C4-2B (cell line): Measurements from ENCODE around the gene ZNF559.

Experiments used
- CTCF ChIP-seq: fragments of 450-650 bp; conservative IDR thresholded peaks from 2 replicates; pipeline ENCODE4 v1.5.1; 2017; ENCODE audit warnings: mild to moderate bottlenecking
- ZFX ChIP-seq: fragments of 450-650 bp; IDR thresholded peaks from 2 replicates; pipeline ENCODE4 v1.6.1; 2017

GRCh38 chr19:9321338-9321737, 2.6 kb upstream of the ZNF559 start:
- TF ChIP-seq CTCF (no peak), ZFX (no peak)
